Transverse colon (tissue), 4 donors: ENCODE results near the gene CCDC7. TPM values are rescaled to one million over a fixed set of nuclear protein-coding genes. Genes with fewer than 3 reads are reported as not detected.
"Not testable (repeated sequence)": the region's sequence is repeated elsewhere in the genome, so short reads cannot be mapped to it uniquely, and the experiment has no call there.

Experiments
- DNase-seq: peaks from one replicate; pipeline ENCODE4 v3.0.0-alpha.2; 2019
- H3K27ac ChIP-seq, 4 donors: fragments of 200-600 bp; sonication (generic); 2 replicates each; pipeline ENCODE4 v1.5.1; 2016 to 2018; ENCODE audit warnings: inconsistent platforms in 4 of 4
- H3K27me3 ChIP-seq: fragments of 200-600 bp; sonication (generic); 2 replicates; pipeline ENCODE4 v1.5.1; 2017; ENCODE audit warnings: inconsistent platforms
- H3K36me3 ChIP-seq, 4 donors: fragments of 200-600 bp; sonication (generic); 2 replicates each; pipeline ENCODE4 v1.5.1; 2017 to 2019; ENCODE audit warnings: inconsistent platforms in 4 of 4
- H3K4me1 ChIP-seq, 4 donors: fragments of 200-600 bp; sonication (generic); 2 replicates each; pipeline ENCODE4 v1.5.1; 2017 to 2020; ENCODE audit warnings: inconsistent platforms in 4 of 4
- H3K4me3 ChIP-seq, 4 donors: fragments of 200-600 bp; sonication (generic); 1 replicate in 1 of 4; 2 replicates in 3 of 4; pipeline versions ENCODE4 v1.5.1 to v1.6.1; 2017 to 2019; ENCODE audit warnings: inconsistent platforms in 4 of 4
- H3K9me3 ChIP-seq, 2 donors: fragments of 200-600 bp; sonication (generic); 2 replicates each; pipeline ENCODE4 v1.5.1; 2017 to 2019; ENCODE audit warnings: inconsistent platforms in 2 of 2
- CTCF ChIP-seq, 5 experiments: fragments of 200-600 bp in 3 of 5; fragments of 450-650 bp in 2 of 5; sonication (generic) in 3 of 5; IDR thresholded peaks; 1 replicate in 2 of 5; 2 replicates in 3 of 5; pipeline ENCODE4 v1.5.1; 2016 to 2017; ENCODE audit warnings: antibody characterized with exemption in 5 of 5, inconsistent platforms in 3 of 5, mild to moderate bottlenecking in 2 of 5, moderate library complexity in 1 of 5
- EP300 ChIP-seq: sonication (generic); formaldehyde crosslinking; IDR thresholded peaks from one replicate; pipeline ENCODE4 v1.6.1; 2017; ENCODE audit warnings: antibody characterized with exemption, low read depth
- POLR2A ChIP-seq: fragments of 450-650 bp; IDR thresholded peaks from one replicate; pipeline ENCODE4 v1.6.1; 2016; ENCODE audit warnings: antibody characterized with exemption, mild to moderate bottlenecking, moderate library complexity
- POLR2AphosphoS5 ChIP-seq, 3 donors: sonication (generic); formaldehyde crosslinking; IDR thresholded peaks; one replicate each; pipeline ENCODE4 v1.6.1; 2016; ENCODE audit warnings: antibody characterized with exemption in 3 of 3
- WGBS, 2 donors: methylation state at CpG; one replicate each; pipeline ENCODE4 v1.1.5; 2018; ENCODE audit warnings: low coverage in 1 of 2; 5-methylcytosine and 5-hydroxymethylcytosine counted together
- in situ Hi-C, 4 donors: fragments of 200-750 bp; cut with MboI; loops; one replicate each; pipeline versions ENCODE4 v1.15.0 to v1.15.1; 2017; ENCODE audit warnings: low sequenced_read_pairs in 3 of 4, low pct_ligation_motif_present in 1 of 4, low pct_unique_long_range_greater_than_20kb in 1 of 4
- intact Hi-C: fragments of 100-400 bp; cut with DNase I; formaldehyde crosslinking; loops from one replicate; pipeline ENCODE4 v1.15.1; 2023; ENCODE audit warnings: low total_unique reads
- total RNA-seq, 4 donors: library from RNA; depleted of rRNA; stranded (reverse); fragments of >200 nt; gene quantifications; one replicate each; pipeline ENCODE4 v1.1.0, GENCODE V29; 2016

The CCDC7 gene
- total RNA-seq, 4 donors from 2014 or later, result 4.8 to 17.6 (median 13.3) TPM

- in situ Hi-C loops (no loop called here), intact Hi-C loops (loop anchor here (5.0 kb wide), 1 partner anchor 864 kb away; no protein-coding TSS in a partner anchor)
- H3K27me3 ChIP-seq, result no peaks in the 10 kb centered on the region
- no peaks in the 10 kb centered on the region for H3K9me3 ChIP-seq
- H3K4me3 ChIP-seq, result no peak overlapping the region
- H3K4me1 ChIP-seq, result no peaks in the 10 kb centered on the region
- DNase-seq, result no peak
- H3K27ac ChIP-seq, result no peak overlapping the region
- H3K36me3 ChIP-seq, result peaks cover 0 to 8% (median 0%) of the 10 kb centered on the region in 4 donors
- TF ChIP-seq EP300, result no peak
- no peak for TF ChIP-seq CTCF (IDR thresholded peaks at IDR 0.05)
- no peak for TF ChIP-seq POLR2AphosphoS5 (IDR thresholded peaks at IDR 0.05)
- TF ChIP-seq POLR2A, result no peak
- 85% methylated on average over 8 of the region's 8 CpGs; no CpG with 5 or more reads in 1 of the 2 donors for WGBS, 2 donors
Measured at GRCh38 chr10:32891261-32891660, 445.3 kb downstream of the CCDC7 start.

GRCh38 chr10:32893434-32893833 is 447.5 kb downstream of the CCDC7 start:
- no peak for TF ChIP-seq EP300
- TF ChIP-seq POLR2AphosphoS5 (IDR thresholded peaks at IDR 0.05), result peak in 1 of 3 donors; percentile 5
- TF ChIP-seq CTCF (IDR thresholded peaks at IDR 0.05), result no peak
- no peak for DNase-seq
- Histone ChIP-seq H3K4me1 (no peaks in the 10 kb centered on the region), H3K36me3 (peaks cover 0 to 21% (median 0%) of the 10 kb centered on the region in 4 donors), H3K27me3 (no peaks in the 10 kb centered on the region), H3K9me3 (no peaks in the 10 kb centered on the region), H3K27ac (no peak overlapping the region), H3K4me3 (no peak overlapping the region)
- WGBS, 2 donors, result 66 to 75% methylated on average over 2 to 3 of the region's 3 CpGs
- in situ Hi-C loops, result no loop called here
- intact Hi-C loops, result loop anchor here (5.0 kb wide), 1 partner anchor 866 kb away; no protein-coding TSS in a partner anchor

GRCh38 chr10:32893916-32894664 is 448.1 kb downstream of the CCDC7 start:
- Histone ChIP-seq H3K36me3 (peaks cover 0 to 24% (median 0%) of the 10 kb centered on the region in 4 donors), H3K4me1 (no peaks in the 10 kb centered on the region), H3K27ac (no peak overlapping the region), H3K27me3 (no peaks in the 10 kb centered on the region), H3K9me3 (no peaks in the 10 kb centered on the region), H3K4me3 (no peak overlapping the region)
- intact Hi-C loops, result loop anchor here (5.0 kb wide), 1 partner anchor 867 kb away; no protein-coding TSS in a partner anchor
- 95 to 100% methylated on average over 2 of the region's 2 CpGs for WGBS, 2 donors
- in situ Hi-C loops, result no loop called here
- no peak for DNase-seq
- TF ChIP-seq EP300 (no peak), POLR2A (no peak), POLR2AphosphoS5 (IDR thresholded peaks at IDR 0.05) (peak in 1 of 3 donors; percentile 2)

- H3K36me3 ChIP-seq, result peaks cover 0 to 31% (median 0%) of the 10 kb centered on the region in 4 donors
- intact Hi-C loops, H3K4me3 ChIP-seq, DNase-seq, H3K9me3 ChIP-seq, in situ Hi-C loops, H3K4me1 ChIP-seq, H3K27me3 ChIP-seq, H3K27ac ChIP-seq: not testable (repeated sequence)
- peak in 1 of 3 donors; percentile 33 for TF ChIP-seq POLR2AphosphoS5 (IDR thresholded peaks at IDR 0.05)
- 91 to 92% methylated on average over 7 of the region's 7 CpGs for WGBS, 2 donors
Measured at GRCh38 chr10:32895200-32895968, 449.4 kb downstream of the CCDC7 start.

GRCh38 chr10:32901815-32902214 is 455.9 kb downstream of the CCDC7 start:
- no peak for TF ChIP-seq POLR2A
- no peak for TF ChIP-seq EP300
- no peak for TF ChIP-seq POLR2AphosphoS5 (IDR thresholded peaks at IDR 0.05)
- no peak for TF ChIP-seq CTCF (IDR thresholded peaks at IDR 0.05)
- H3K9me3 ChIP-seq, result no peaks in the 10 kb centered on the region
- 95 to 100% methylated on average over 2 to 9 of the region's 9 CpGs for WGBS, 2 donors
- H3K36me3 ChIP-seq, result peaks cover 0 to 37% (median 8%) of the 10 kb centered on the region in 4 donors
- intact Hi-C loops, result no loop called here
- H3K27ac ChIP-seq, result no peak overlapping the region
- no peak overlapping the region for H3K4me3 ChIP-seq
- H3K27me3 ChIP-seq, result no peaks in the 10 kb centered on the region
- DNase-seq, result no peak
- in situ Hi-C loops, result no loop called here
- H3K4me1 ChIP-seq, result no peaks in the 10 kb centered on the region
